IMR-90 (cell line): Measurements from ENCODE around the gene MARCHF3. TPM values are rescaled to one million over a fixed set of nuclear protein-coding genes. Genes with fewer than 3 reads are reported as not detected.

ENCODE experiments used
- ATAC-seq: fragments of 200-7000 bp; cut with Tn5 transposase; 2 replicates; pipeline ENCODE4 v1.9.1; 2020; ENCODE audit warnings: low read depth, mild to moderate bottlenecking, moderate library complexity
- BruUV-seq: library from RNA; stranded (reverse); fragments of 400-500 nt; replicated peaks from 2 replicates; lab custom pipeline; 2021; lab: Mats Ljungman, UMichigan
- CTCF ChIA-PET: fragments of 300-600 bp; formaldehyde crosslinking; extraction: SDS; loops from one replicate; lab custom pipeline; 2021; ENCODE audit warnings: antibody characterized with exemption; lab: Yijun Ruan, JAX
- POLR2A ChIA-PET: fragments of 300-600 bp; sonication (Branson Sonifier 250); formaldehyde crosslinking; loops from one replicate; lab custom pipeline; 2022; ENCODE audit warnings: antibody characterized with exemption; ENCODE audit not compliant: unreplicated experiment; lab: Charles Lee
- DNase-seq: peaks from one replicate; pipeline ENCODE4 v3.0.0; 2013
- H2AFZ ChIP-seq: replicated peaks from 2 replicates; pipeline ENCODE3; 2013; ENCODE audit warnings: low read length, mild to moderate bottlenecking; ENCODE audit not compliant: poor library complexity
- H2AK5ac ChIP-seq: 2 replicates; pipeline ENCODE4 v1.6.1; 2013; ENCODE audit warnings: low read depth, low read length, inconsistent platforms
- H2AK9ac ChIP-seq: replicated peaks from 2 replicates; pipeline ENCODE3; 2013; ENCODE audit warnings: mild to moderate bottlenecking, low read depth, low read length, moderate library complexity; ENCODE audit not compliant: poor library complexity
- H2BK120ac ChIP-seq: 2 replicates; pipeline ENCODE4 v1.6.1; 2013; ENCODE audit warnings: low read depth, low read length, inconsistent platforms
- H2BK15ac ChIP-seq: 3 replicates; pipeline ENCODE4 v1.6.1; 2013; ENCODE audit warnings: low read depth, low read length, inconsistent platforms
- H2BK20ac ChIP-seq: 2 replicates; pipeline ENCODE4 v1.6.1; 2013; ENCODE audit warnings: low read depth, mild to moderate bottlenecking, inconsistent platforms, low read length, moderate library complexity
- H2BK5ac ChIP-seq: 2 replicates; pipeline ENCODE4 v1.6.1; 2013; ENCODE audit warnings: mild to moderate bottlenecking, low read depth, low read length, inconsistent platforms; ENCODE audit not compliant: poor library complexity, severe bottlenecking
- H3K14ac ChIP-seq: replicated peaks from 2 replicates; pipeline ENCODE4 v1.6.1; 2013; ENCODE audit warnings: low read depth, low read length, inconsistent platforms
- H3K18ac ChIP-seq: 2 replicates; pipeline ENCODE4 v1.6.1; 2013; ENCODE audit warnings: low read depth, low read length, control low read depth
- H3K23ac ChIP-seq: 2 replicates; pipeline ENCODE4 v1.6.1; 2013; ENCODE audit warnings: low read depth, low read length, inconsistent platforms
- H3K27ac ChIP-seq: 2 replicates; pipeline ENCODE4 v1.5.1; 2013; ENCODE audit warnings: mild to moderate bottlenecking, control low read depth, low read length; ENCODE audit not compliant: insufficient read depth
- H3K27me3 ChIP-seq: 2 replicates; pipeline ENCODE4 v1.6.1; 2013; ENCODE audit warnings: low read length; ENCODE audit not compliant: control insufficient read depth, insufficient read depth
- H3K36me3 ChIP-seq: 2 replicates; pipeline ENCODE4 v1.6.1; 2013; ENCODE audit warnings: low read length, mixed read lengths; ENCODE audit not compliant: control insufficient read depth, insufficient read depth
- H3K4ac ChIP-seq: 2 replicates; pipeline ENCODE4 v1.6.1; 2013; ENCODE audit warnings: low read depth, low read length, inconsistent platforms
- H3K4me1 ChIP-seq: 2 replicates; pipeline ENCODE4 v1.6.1; 2013; ENCODE audit warnings: low read length, mixed read lengths; ENCODE audit not compliant: control insufficient read depth, insufficient read depth
- H3K4me2 ChIP-seq: 2 replicates; pipeline ENCODE4 v1.6.1; 2013; ENCODE audit warnings: low read depth, mild to moderate bottlenecking, control low read depth, low read length, moderate library complexity
- H3K4me3 ChIP-seq: 2 replicates; pipeline ENCODE4 v1.5.1; 2013; ENCODE audit warnings: low read depth, mild to moderate bottlenecking, control low read depth, low read length, moderate library complexity; ENCODE audit not compliant: insufficient read depth
- H3K56ac ChIP-seq: 2 replicates; pipeline ENCODE4 v1.6.1; 2013; ENCODE audit warnings: low read length, inconsistent platforms; ENCODE audit not compliant: insufficient read depth; ENCODE audit errors: extremely low read depth
- H3K79me1 ChIP-seq, 2 experiments: 2 replicates each; pipeline ENCODE4 v1.6.1; 2013; ENCODE audit warnings: low read length in 2 of 2, inconsistent platforms in 1 of 2, low read depth in 1 of 2
- H3K9ac ChIP-seq: 2 replicates; pipeline ENCODE4 v1.6.1; 2013; ENCODE audit warnings: low read depth, low read length, control low read depth
- H3K9me1 ChIP-seq: 2 replicates; pipeline ENCODE4 v1.6.1; 2013; ENCODE audit warnings: low read length, inconsistent platforms; ENCODE audit not compliant: insufficient read depth
- H3K9me3 ChIP-seq: 2 replicates; pipeline ENCODE4 v1.6.1; 2013; ENCODE audit warnings: low read length; ENCODE audit not compliant: control insufficient read depth, insufficient read depth
- H4K20me1 ChIP-seq: 2 replicates; pipeline ENCODE4 v1.6.1; 2013; ENCODE audit warnings: low read length, inconsistent platforms; ENCODE audit not compliant: insufficient read depth
- H4K5ac ChIP-seq: 2 replicates; pipeline ENCODE4 v1.6.1; 2013; ENCODE audit warnings: mild to moderate bottlenecking, low read depth, low read length, control low read depth
- H4K8ac ChIP-seq, 2 experiments: 2 replicates each; pipeline ENCODE4 v1.6.1; 2013; ENCODE audit warnings: low read depth in 2 of 2, low read length in 2 of 2, control low read depth in 1 of 2, inconsistent platforms in 1 of 2
- H4K91ac ChIP-seq: 2 replicates; pipeline ENCODE4 v1.6.1; 2013; ENCODE audit warnings: low read depth, low read length, inconsistent platforms; ENCODE audit not compliant: insufficient read depth
- BHLHE40 ChIP-seq: fragments of 150-350 bp; IDR thresholded peaks from 2 replicates; pipeline ENCODE4 v1.6.1; 2016; ENCODE audit warnings: mild to moderate bottlenecking, low read depth, low read length
- CEBPB ChIP-seq: IDR thresholded peaks from 2 replicates; pipeline ENCODE4 v1.6.1; 2012; ENCODE audit warnings: low read depth, low read length, improper control_type of control experiment
- CHD1 ChIP-seq: IDR thresholded peaks from 2 replicates; pipeline ENCODE4 v1.6.1; 2012; ENCODE audit warnings: low read depth, low read length, improper control_type of control experiment
- FOS ChIP-seq: fragments of 150-350 bp; IDR thresholded peaks from 2 replicates; pipeline ENCODE4 v1.6.1; 2016; ENCODE audit warnings: low read depth, low read length
- MAFK ChIP-seq: IDR thresholded peaks from 2 replicates; pipeline ENCODE4 v1.6.1; 2012; ENCODE audit warnings: low read depth, low read length, improper control_type of control experiment
- MAZ ChIP-seq: IDR thresholded peaks from 2 replicates; pipeline ENCODE4 v1.6.1; 2012; ENCODE audit warnings: low read depth, mild to moderate bottlenecking, low read length, improper control_type of control experiment, moderate library complexity, borderline replicate concordance
- MXI1 ChIP-seq: IDR thresholded peaks from 2 replicates; pipeline ENCODE4 v1.6.1; 2012; ENCODE audit warnings: low read depth, mild to moderate bottlenecking, low read length, moderate library complexity, borderline replicate concordance
- NFE2L2 ChIP-seq: fragments of 150-350 bp; IDR thresholded peaks from 2 replicates; pipeline ENCODE4 v1.6.1; 2016; ENCODE audit warnings: low read depth, mild to moderate bottlenecking, low read length
- POLR2A ChIP-seq: IDR thresholded peaks from 2 replicates; pipeline ENCODE4 v1.6.1; 2012; ENCODE audit warnings: mild to moderate bottlenecking, low read depth, low read length
- RAD21 ChIP-seq: IDR thresholded peaks from 2 replicates; pipeline ENCODE4 v1.6.1; 2012; ENCODE audit warnings: low read length, improper control_type of control experiment
- RCOR1 ChIP-seq: IDR thresholded peaks from 2 replicates; pipeline ENCODE4 v1.6.1; 2012; ENCODE audit warnings: mild to moderate bottlenecking, low read length, improper control_type of control experiment; ENCODE audit not compliant: insufficient replicate concordance
- RFX5 ChIP-seq: IDR thresholded peaks from 2 replicates; pipeline ENCODE4 v1.8.0; 2012; ENCODE audit warnings: low read depth, mild to moderate bottlenecking, low read length, moderate library complexity
- SMC3 ChIP-seq: fragments of 150-350 bp; IDR thresholded peaks from 2 replicates; pipeline ENCODE4 v1.6.1; 2016; ENCODE audit warnings: low read depth, mild to moderate bottlenecking, antibody characterized with exemption, low read length, moderate library complexity
- USF2 ChIP-seq: fragments of 150-350 bp; IDR thresholded peaks from 2 replicates; pipeline ENCODE4 v1.6.1; 2017; ENCODE audit warnings: mild to moderate bottlenecking, antibody characterized with exemption, low read length, low read depth
- whole genome bisulfite sequencing, 2 experiments: methylation state at CpG; one replicate each; pipeline versions ENCODE4 v1.1.5 to v1.1.7; 2013; ENCODE audit warnings: missing lambda C conversion rate in 2 of 2; ENCODE audit not compliant: insufficient read length in 1 of 2; ENCODE audit errors: extremely low coverage in 2 of 2; 5-methylcytosine and 5-hydroxymethylcytosine counted together
- dilution Hi-C: fragments of 300-500 bp; cut with HindIII; formaldehyde crosslinking; loops from one replicate; pipeline ENCODE4 v1.14.3; 2018; ENCODE audit warnings: low sequenced_read_pairs; ENCODE audit not compliant: unreplicated experiment
- in situ Hi-C: fragments of 300-500 bp; cut with MboI; formaldehyde crosslinking; loops from 3 replicates; pipeline ENCODE4 v1.14.3; 2019; ENCODE audit warnings: low sequenced_read_pairs, inconsistent platforms, mixed read lengths
- intact Hi-C: fragments of 100-400 bp; cut with micrococcal nuclease; formaldehyde crosslinking; loops from 2 replicates; pipeline ENCODE4 v1.10.0; 2022
- polyA plus RNA-seq, 3 experiments: library from polyadenylated mRNA; depleted of rRNA; stranded (reverse); fragments of >200 nt; gene quantifications; 2 replicates each; pipeline ENCODE4 v1.2.3, GENCODE V29; 2012; ENCODE audit warnings: low replicate concordance in 1 of 3
- total RNA-seq: library from RNA; depleted of rRNA; stranded (reverse); fragments of >200 nt; gene quantifications from 2 replicates; pipeline ENCODE4 v1.2.3, GENCODE V29; 2012
- TF ChIP-seq, protein P1 (sequence below): conservative IDR thresholded peaks from 2 replicates; pipeline ENCODE4 v1.5.1; 2012; ENCODE audit warnings: mild to moderate bottlenecking, low read depth, low read length, improper control_type of control experiment
- TF ChIP-seq, protein P2 (sequence below): fragments of 150-350 bp; IDR thresholded peaks from 2 replicates; pipeline ENCODE4 v1.6.1; 2016; ENCODE audit warnings: low read depth, mild to moderate bottlenecking, low read length, moderate library complexity, borderline replicate concordance

MARCHF3 gene
- total and polyA plus RNA-seq, 2 of the 4 experiments (the other 2 are of a cell fraction) = 11.2 to 18.8 TPM

DNA sequence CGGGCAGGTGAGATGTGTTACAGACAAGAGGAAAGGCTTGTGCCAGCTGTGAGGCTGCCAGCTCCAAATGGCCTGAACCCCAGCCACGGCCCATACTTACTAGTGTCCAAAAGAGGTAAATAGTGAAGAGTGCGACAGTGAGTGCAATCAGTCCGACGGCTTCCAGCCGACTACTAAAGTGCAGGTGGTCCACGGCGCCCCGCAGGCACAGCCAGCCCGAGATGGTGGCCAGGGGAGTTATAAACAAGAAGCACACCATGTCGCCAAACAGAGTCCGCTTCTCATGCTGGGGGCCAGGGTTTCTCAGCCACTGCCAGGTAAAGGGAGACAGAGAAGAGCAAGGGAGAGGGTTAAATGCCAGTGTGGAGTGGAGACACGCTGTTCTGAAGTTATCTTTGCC, 152.3 kb downstream of the MARCHF3 start:
- Histone ChIP-seq H3K27ac (no peak overlapping the region), H2AK5ac (no peak overlapping the region), H3K79me1 (no peaks in the 10 kb centered on the region; a peak in 1 of 4 replicates), H3K9me1 (peaks cover 4% of the 10 kb centered on the region; the same call in 1 of the 2 replicates), H2BK5ac (no peak overlapping the region), H3K4me3 (no peak overlapping the region), H3K23ac (no peak overlapping the region), H3K14ac (no peak overlapping the region), H2BK15ac (no peak overlapping the region), H4K5ac (no peak overlapping the region), H4K91ac (no peak overlapping the region), H4K20me1 (no peaks in the 10 kb centered on the region), H2AK9ac (no peak overlapping the region), H3K18ac (no peak overlapping the region), H3K4me2 (no peak overlapping the region), H3K4ac (no peak overlapping the region), H2AFZ (no peak overlapping the region), H4K8ac (no peak overlapping the region), H3K4me1 (no peaks in the 10 kb centered on the region; the same call in 1 of the 2 replicates), H2BK20ac (no peak overlapping the region), H3K27me3 (no peaks in the 10 kb centered on the region), H3K56ac (no peak overlapping the region), H3K9me3 (no peaks in the 10 kb centered on the region), H2BK120ac (no peak overlapping the region), H3K36me3 (no peaks in the 10 kb centered on the region), H3K9ac (no peak overlapping the region)
- DNase-seq = no peak
- TF ChIP-seq, protein P1, sequence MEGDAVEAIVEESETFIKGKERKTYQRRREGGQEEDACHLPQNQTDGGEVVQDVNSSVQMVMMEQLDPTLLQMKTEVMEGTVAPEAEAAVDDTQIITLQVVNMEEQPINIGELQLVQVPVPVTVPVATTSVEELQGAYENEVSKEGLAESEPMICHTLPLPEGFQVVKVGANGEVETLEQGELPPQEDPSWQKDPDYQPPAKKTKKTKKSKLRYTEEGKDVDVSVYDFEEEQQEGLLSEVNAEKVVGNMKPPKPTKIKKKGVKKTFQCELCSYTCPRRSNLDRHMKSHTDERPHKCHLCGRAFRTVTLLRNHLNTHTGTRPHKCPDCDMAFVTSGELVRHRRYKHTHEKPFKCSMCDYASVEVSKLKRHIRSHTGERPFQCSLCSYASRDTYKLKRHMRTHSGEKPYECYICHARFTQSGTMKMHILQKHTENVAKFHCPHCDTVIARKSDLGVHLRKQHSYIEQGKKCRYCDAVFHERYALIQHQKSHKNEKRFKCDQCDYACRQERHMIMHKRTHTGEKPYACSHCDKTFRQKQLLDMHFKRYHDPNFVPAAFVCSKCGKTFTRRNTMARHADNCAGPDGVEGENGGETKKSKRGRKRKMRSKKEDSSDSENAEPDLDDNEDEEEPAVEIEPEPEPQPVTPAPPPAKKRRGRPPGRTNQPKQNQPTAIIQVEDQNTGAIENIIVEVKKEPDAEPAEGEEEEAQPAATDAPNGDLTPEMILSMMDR = no peak
- TF ChIP-seq NFE2L2 (no peak), USF2 (no peak), RAD21 (no peak), MAFK (no peak), RCOR1 (no peak), SMC3 (no peak), CEBPB (no peak), RFX5 (no peak), CHD1 (no peak), POLR2A (no peak), MAZ (no peak), BHLHE40 (no peak), MXI1 (no peak), FOS (no peak)
- TF ChIP-seq, protein P2, sequence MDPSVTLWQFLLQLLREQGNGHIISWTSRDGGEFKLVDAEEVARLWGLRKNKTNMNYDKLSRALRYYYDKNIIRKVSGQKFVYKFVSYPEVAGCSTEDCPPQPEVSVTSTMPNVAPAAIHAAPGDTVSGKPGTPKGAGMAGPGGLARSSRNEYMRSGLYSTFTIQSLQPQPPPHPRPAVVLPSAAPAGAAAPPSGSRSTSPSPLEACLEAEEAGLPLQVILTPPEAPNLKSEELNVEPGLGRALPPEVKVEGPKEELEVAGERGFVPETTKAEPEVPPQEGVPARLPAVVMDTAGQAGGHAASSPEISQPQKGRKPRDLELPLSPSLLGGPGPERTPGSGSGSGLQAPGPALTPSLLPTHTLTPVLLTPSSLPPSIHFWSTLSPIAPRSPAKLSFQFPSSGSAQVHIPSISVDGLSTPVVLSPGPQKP = no peak
- no peak for ATAC-seq
- in situ Hi-C loops (no loop called here), intact Hi-C loops (no loop called here), dilution Hi-C loops (no loop called here)
- CTCF ChIA-PET = no interaction called here
- 73% methylated on average over 8 of the region's 13 CpGs; no CpG with 5 or more reads in 1 of the 2 experiments for whole genome bisulfite sequencing, 2 experiments
- POLR2A ChIA-PET = no interaction called here
- BruUV-seq = no TSS peak
